ENCODE data around the gene WDR5. TPM values are rescaled to one million over a fixed set of nuclear protein-coding genes. Genes with fewer than 3 reads are reported as not detected.

The WDR5 gene
- polyA plus RNA-seq, 1 of the 3 experiments (the other 2 are of a cell fraction): 36.6 TPM

DNA sequence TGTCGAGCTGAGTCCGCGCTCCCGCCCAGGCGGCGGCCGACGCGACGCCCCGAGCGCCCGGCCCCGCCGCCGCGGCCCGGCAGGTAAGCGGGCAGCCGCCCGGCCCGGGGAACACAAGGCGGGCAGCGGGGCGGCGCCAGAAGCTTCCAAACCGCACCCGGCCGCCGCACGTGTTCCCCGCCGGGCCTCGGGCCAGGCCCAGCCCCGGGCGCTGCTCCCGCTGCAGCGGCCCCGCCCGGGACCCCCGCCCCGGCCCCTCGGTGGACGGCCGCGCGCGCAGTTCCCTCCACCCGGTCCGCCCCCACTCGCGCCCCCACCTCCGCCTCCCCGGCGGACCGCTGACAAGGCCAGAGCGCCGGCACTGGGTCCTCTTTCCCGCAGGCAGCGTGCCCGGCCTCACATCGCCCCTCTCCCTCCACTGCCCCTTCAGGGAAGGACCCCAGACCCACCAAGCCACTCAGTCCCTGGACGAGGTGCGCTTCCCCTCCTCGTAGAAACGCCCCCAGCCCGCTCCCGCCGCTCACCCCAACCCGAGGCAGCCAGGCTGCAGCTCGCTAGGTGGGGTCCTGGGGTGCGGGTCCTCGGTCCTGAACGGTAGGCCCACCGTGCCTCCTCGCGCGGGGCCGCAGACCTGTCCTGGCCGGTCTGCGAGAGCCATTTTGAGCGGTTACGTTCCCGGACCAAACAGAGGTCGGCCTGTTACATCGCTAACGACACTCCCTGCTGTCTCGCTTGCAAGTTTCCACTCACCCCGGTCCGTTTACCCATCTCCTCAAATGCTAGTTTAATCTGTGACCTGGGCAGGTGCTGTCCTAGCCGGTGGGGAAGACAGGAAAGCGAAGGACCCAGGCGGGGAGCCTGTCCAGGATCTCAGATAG is 475 bp downstream of the WDR5 start:
- Histone ChIP-seq H3K4me2 (peak overlapping the region; percentile 97), H3K27me3 (ENCODE audit: insufficient read depth) (no peaks in the 10 kb centered on the region), H3K36me3 (replicated peaks in 1 of 2; ENCODE audit: control insufficient read depth in 1 of 2, insufficient read depth in 2 of 2, low read length in 1 of 2) (peaks cover 0 to 15% of the 10 kb centered on the region in 2 experiments), H3K27ac (ENCODE audit: low read depth in 2 of 2, low read length in 1 of 2) (peak overlapping the region in 1 of 2 experiments; percentile 23; a peak in 1 of 4 replicates), H4K20me1 (ENCODE audit: insufficient read depth) (peaks cover 38% of the 10 kb centered on the region), H3F3A (replicated peaks; ENCODE audit: insufficient read depth) (no peaks in the 10 kb centered on the region), H3K9ac (peak overlapping the region; percentile 91), H3K9me3 (no peaks in the 10 kb centered on the region), H3K4me3 (ENCODE audit: low read depth in 2 of 2, low read length in 1 of 2) (peak overlapping the region; percentile 77 to 95), H2AFZ (ENCODE audit: low read depth) (no peak overlapping the region), H3K79me2 (ENCODE audit: insufficient read depth) (peaks cover 45% of the 10 kb centered on the region), H3K9me2 (no peaks in the 10 kb centered on the region), H3K4me1 (ENCODE audit: control insufficient read depth in 1 of 2, insufficient read depth in 2 of 2, low read depth in 1 of 2, low read length in 1 of 2) (peaks cover 9 to 27% of the 10 kb centered on the region in 2 experiments; a peak in 2 of 4 replicates)
- 1% methylated on average over 22 of the region's 93 CpGs for WGBS (ENCODE audit: low lambda C conversion rate)
- ChIA-PET CTCF (interaction anchor here (0.9 to 1.7 kb wide), 3 partner anchors 12 to 307 kb away, joined by 3 to 5 read pairs (median 5); partner anchors contain the start of gene BRD3OS), POLR2A (interaction anchor here (0.6 to 1.1 kb wide), 3 partner anchors 11 to 70 kb away, joined by 3 read pairs; no protein-coding TSS in a partner anchor)
- no peak for TF ChIP-seq NFIC (IDR thresholded peaks at IDR 0.05; ENCODE audit: borderline replicate concordance)
- TF ChIP-seq, protein P1, sequence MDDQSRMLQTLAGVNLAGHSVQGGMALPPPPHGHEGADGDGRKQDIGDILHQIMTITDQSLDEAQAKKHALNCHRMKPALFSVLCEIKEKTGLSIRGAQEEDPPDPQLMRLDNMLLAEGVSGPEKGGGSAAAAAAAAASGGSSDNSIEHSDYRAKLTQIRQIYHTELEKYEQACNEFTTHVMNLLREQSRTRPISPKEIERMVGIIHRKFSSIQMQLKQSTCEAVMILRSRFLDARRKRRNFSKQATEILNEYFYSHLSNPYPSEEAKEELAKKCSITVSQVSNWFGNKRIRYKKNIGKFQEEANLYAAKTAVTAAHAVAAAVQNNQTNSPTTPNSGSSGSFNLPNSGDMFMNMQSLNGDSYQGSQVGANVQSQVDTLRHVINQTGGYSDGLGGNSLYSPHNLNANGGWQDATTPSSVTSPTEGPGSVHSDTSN (IDR thresholded peaks at IDR 0.05): no peak
- no peak for TF ChIP-seq SIN3A (IDR thresholded peaks at IDR 0.05; ENCODE audit: borderline replicate concordance, low read depth, low read length)
- no peak for TF ChIP-seq RCOR1 (IDR thresholded peaks at IDR 0.05; ENCODE audit: low read length)
- no peak for TF ChIP-seq EP300 (IDR thresholded peaks at IDR 0.05; ENCODE audit: borderline replicate concordance in 1 of 2, low read depth in 1 of 2, low read length in 1 of 2)
- TF ChIP-seq, protein P2, sequence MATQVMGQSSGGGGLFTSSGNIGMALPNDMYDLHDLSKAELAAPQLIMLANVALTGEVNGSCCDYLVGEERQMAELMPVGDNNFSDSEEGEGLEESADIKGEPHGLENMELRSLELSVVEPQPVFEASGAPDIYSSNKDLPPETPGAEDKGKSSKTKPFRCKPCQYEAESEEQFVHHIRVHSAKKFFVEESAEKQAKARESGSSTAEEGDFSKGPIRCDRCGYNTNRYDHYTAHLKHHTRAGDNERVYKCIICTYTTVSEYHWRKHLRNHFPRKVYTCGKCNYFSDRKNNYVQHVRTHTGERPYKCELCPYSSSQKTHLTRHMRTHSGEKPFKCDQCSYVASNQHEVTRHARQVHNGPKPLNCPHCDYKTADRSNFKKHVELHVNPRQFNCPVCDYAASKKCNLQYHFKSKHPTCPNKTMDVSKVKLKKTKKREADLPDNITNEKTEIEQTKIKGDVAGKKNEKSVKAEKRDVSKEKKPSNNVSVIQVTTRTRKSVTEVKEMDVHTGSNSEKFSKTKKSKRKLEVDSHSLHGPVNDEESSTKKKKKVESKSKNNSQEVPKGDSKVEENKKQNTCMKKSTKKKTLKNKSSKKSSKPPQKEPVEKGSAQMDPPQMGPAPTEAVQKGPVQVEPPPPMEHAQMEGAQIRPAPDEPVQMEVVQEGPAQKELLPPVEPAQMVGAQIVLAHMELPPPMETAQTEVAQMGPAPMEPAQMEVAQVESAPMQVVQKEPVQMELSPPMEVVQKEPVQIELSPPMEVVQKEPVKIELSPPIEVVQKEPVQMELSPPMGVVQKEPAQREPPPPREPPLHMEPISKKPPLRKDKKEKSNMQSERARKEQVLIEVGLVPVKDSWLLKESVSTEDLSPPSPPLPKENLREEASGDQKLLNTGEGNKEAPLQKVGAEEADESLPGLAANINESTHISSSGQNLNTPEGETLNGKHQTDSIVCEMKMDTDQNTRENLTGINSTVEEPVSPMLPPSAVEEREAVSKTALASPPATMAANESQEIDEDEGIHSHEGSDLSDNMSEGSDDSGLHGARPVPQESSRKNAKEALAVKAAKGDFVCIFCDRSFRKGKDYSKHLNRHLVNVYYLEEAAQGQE (IDR thresholded peaks at IDR 0.05; ENCODE audit: low read depth, low read length): no peak
- no peak for DNase-seq

DNA sequence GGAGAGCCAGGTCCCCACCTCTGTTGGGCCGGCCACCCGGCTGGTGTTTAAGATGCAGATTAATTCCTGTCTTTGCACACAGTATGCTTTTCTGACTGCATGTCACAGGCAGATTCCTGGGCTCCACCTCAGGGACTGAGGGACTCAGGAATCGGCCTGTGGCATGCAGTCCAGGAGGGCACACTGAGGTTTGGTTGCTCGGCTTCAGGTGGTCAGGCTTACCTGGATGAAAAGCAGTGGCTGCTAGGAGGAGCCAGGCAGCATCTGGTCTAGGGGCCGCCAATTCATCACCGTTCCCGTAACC is 1.1 kb downstream of the WDR5 start:
- Histone ChIP-seq H3K9me2 (no peaks in the 10 kb centered on the region), H3K9ac (peak overlapping the region; percentile 91), H3K36me3 (replicated peaks in 1 of 2; ENCODE audit: control insufficient read depth in 1 of 2, insufficient read depth in 2 of 2, low read length in 1 of 2) (peaks cover 0 to 20% of the 10 kb centered on the region in 2 experiments), H3K79me2 (ENCODE audit: insufficient read depth) (peaks cover 45% of the 10 kb centered on the region), H3K4me1 (ENCODE audit: control insufficient read depth in 1 of 2, insufficient read depth in 2 of 2, low read depth in 1 of 2, low read length in 1 of 2) (peaks cover 9 to 27% of the 10 kb centered on the region in 2 experiments; a peak in 2 of 4 replicates), H2AFZ (ENCODE audit: low read depth) (no peak overlapping the region), H3F3A (replicated peaks; ENCODE audit: insufficient read depth) (no peaks in the 10 kb centered on the region), H4K20me1 (ENCODE audit: insufficient read depth) (peaks cover 38% of the 10 kb centered on the region), H3K4me2 (peak overlapping the region; percentile 97), H3K4me3 (ENCODE audit: low read depth in 2 of 2, low read length in 1 of 2) (peak overlapping the region; percentile 77 to 95), H3K9me3 (no peaks in the 10 kb centered on the region), H3K27ac (ENCODE audit: low read depth in 2 of 2, low read length in 1 of 2) (no peak overlapping the region), H3K27me3 (ENCODE audit: insufficient read depth) (no peaks in the 10 kb centered on the region)
- WGBS (ENCODE audit: low lambda C conversion rate): 50% methylated on average over 7 of the region's 7 CpGs
- POLR2A ChIA-PET: no interaction called here
- no peak for TF ChIP-seq NFIC (IDR thresholded peaks at IDR 0.05; ENCODE audit: borderline replicate concordance)
- TF ChIP-seq MEF2A (IDR thresholded peaks at IDR 0.05; ENCODE audit: borderline replicate concordance, low read depth): no peak
- no peak for TF ChIP-seq ELF1 (IDR thresholded peaks at IDR 0.05)
- TF ChIP-seq, protein P3, sequence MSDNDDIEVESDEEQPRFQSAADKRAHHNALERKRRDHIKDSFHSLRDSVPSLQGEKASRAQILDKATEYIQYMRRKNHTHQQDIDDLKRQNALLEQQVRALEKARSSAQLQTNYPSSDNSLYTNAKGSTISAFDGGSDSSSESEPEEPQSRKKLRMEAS (IDR thresholded peaks at IDR 0.05; ENCODE audit: low read depth): no peak
- TF ChIP-seq, protein P4, sequence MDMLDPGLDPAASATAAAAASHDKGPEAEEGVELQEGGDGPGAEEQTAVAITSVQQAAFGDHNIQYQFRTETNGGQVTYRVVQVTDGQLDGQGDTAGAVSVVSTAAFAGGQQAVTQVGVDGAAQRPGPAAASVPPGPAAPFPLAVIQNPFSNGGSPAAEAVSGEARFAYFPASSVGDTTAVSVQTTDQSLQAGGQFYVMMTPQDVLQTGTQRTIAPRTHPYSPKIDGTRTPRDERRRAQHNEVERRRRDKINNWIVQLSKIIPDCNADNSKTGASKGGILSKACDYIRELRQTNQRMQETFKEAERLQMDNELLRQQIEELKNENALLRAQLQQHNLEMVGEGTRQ (IDR thresholded peaks at IDR 0.05; ENCODE audit: borderline replicate concordance, low read depth, low read length): no peak
- TF ChIP-seq RCOR1 (IDR thresholded peaks at IDR 0.05; ENCODE audit: low read length): no peak
- no peak for TF ChIP-seq TEAD4 (IDR thresholded peaks at IDR 0.05; ENCODE audit: borderline replicate concordance, insufficient read depth)
- TF ChIP-seq POLR2AphosphoS5 (IDR thresholded peaks at IDR 0.05; ENCODE audit: low read depth, low read length): no peak
- TF ChIP-seq NRF1 (IDR thresholded peaks at IDR 0.05; ENCODE audit: low read depth, low read length): no peak
- no peak for TF ChIP-seq YY1 (IDR thresholded peaks at IDR 0.05; ENCODE audit: low read depth)
- CTCF ChIA-PET: interaction anchor here (1.3 kb wide), 1 partner anchor 111 kb away, joined by 5 read pairs; the partner anchor contains the start of gene BRD3OS
- DNase-seq: no peak
